Fibroblast of the aortic adventitia (primary cell): ENCODE measurements around the gene FCHSD2. TPM values are rescaled to one million over a fixed set of nuclear protein-coding genes. Genes with fewer than 3 reads are reported as not detected.
A peak's percentile ranks its signal among the peaks of the same experiment; 100 is the strongest.
"Not testable (repeated sequence)": the region's sequence is repeated elsewhere in the genome, so short reads cannot be mapped to it uniquely, and the experiment has no call there.

ENCODE experiments used
- DNase-seq: peaks from one replicate; pipeline ENCODE4 v3.0.0-alpha.2; 2010; ENCODE audit warnings: low read depth
- H3K4me3 ChIP-seq: 2 replicates; pipeline ENCODE4 v1.5.1; 2011; ENCODE audit warnings: low read depth, mild to moderate bottlenecking, control low read depth, low read length, moderate library complexity
- total RNA-seq: library from RNA; depleted of rRNA; stranded (reverse); fragments of >200 nt; gene quantifications from 2 replicates; pipeline ENCODE4 v1.2.3, GENCODE V29; 2012; ENCODE audit warnings: low replicate concordance
- TF ChIP-seq, protein P1 (sequence below): IDR thresholded peaks from 2 replicates; pipeline ENCODE4 v1.5.1; 2011; ENCODE audit warnings: mild to moderate bottlenecking, low read length, control low read depth, inconsistent platforms; ENCODE audit not compliant: insufficient read depth

FCHSD2 gene
- total RNA-seq, 1 donor = 11.3 TPM

GRCh38 chr11:72814286-72815109 lies 327.6 kb downstream of the FCHSD2 start, which contains the start of gene ATG16L2:
Gene ATG16L2 (plus strand): TSS chr11:72814411. CDS start chr11:72814446, 35 bp downstream.
- peak within 1 kb of the TSS; percentile 90 for H3K4me3 ChIP-seq
- TF ChIP-seq, protein P1, sequence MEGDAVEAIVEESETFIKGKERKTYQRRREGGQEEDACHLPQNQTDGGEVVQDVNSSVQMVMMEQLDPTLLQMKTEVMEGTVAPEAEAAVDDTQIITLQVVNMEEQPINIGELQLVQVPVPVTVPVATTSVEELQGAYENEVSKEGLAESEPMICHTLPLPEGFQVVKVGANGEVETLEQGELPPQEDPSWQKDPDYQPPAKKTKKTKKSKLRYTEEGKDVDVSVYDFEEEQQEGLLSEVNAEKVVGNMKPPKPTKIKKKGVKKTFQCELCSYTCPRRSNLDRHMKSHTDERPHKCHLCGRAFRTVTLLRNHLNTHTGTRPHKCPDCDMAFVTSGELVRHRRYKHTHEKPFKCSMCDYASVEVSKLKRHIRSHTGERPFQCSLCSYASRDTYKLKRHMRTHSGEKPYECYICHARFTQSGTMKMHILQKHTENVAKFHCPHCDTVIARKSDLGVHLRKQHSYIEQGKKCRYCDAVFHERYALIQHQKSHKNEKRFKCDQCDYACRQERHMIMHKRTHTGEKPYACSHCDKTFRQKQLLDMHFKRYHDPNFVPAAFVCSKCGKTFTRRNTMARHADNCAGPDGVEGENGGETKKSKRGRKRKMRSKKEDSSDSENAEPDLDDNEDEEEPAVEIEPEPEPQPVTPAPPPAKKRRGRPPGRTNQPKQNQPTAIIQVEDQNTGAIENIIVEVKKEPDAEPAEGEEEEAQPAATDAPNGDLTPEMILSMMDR = peak; percentile 13
- peak; percentile 78 for DNase-seq

DNA sequence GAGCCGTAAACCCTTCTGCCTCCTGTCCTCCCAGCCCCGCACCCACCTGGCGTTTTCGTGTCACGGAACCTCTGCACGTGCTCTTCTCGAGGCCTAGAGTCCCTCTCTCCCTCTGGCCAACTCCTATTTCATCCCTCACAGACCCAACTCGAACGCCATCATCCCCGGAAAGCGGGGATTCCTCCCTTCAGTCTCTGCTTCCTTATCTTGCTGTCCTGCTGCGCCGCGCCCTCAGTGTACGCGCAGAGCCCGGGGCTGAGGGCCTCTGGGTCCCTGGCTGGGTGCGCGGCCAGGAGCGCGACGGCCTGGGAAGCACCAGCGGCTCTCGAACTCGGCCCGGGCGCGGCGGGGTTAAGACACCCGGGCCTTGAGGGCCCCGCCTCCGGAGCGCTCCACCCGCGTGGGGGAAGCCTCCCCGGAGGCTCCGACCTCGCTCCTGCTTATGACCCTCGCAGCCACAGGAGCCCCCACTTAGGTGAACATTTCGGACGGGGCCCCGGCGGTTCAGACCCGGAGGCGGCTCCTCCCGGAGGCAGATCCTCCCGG lies 328.3 kb downstream of the FCHSD2 start:
- TF ChIP-seq, protein P1 = no peak
- DNase-seq = no peak
- peak overlapping the region; percentile 74 for H3K4me3 ChIP-seq

DNA sequence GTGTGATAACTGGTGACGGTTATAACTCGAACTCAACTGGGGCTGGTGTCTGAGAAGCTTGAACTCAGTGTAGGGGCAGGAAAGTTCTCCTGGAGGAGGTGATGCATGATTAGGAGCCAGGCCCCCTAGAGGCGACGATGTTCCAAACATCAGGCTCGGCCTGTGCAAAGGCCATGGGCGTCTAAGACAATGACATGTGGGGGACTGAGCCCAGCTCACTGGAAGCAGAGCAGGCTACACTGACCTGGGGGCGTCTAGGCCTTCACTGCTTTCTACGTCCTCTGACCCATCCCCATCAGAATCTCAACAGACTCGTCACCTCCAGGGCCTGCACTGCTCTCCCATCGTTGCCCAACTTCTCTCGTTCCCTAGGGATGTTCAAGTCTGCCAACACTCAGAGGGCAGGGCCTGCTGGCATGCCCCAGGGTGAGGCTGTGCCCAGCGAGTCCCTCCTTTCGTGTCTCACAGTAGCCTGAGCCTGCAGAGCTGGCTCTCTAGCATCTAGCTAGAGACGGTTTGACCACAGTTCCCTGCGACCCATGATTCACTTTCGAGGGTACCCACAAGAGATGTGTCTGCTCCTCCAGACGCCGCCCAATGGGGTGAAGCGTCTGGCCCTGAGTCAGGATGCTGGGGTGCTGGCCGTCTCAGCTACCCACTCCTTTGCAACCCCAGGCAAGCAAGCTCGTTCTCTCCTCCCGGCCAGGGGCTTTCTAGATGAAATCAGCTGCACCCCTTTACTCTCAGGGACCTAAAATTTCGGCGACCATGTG lies 329.0 kb downstream of the FCHSD2 start:
- TF ChIP-seq, protein P1 = peak; percentile 68
- DNase-seq = peak; percentile 61
- H3K4me3 ChIP-seq = peak overlapping the region; percentile 74

GRCh38 chr11:72812604-72812966 lies 329.5 kb downstream of the FCHSD2 start:
- peak overlapping the region; percentile 74 for H3K4me3 ChIP-seq
- TF ChIP-seq, protein P1 = no peak
- no peak for DNase-seq

DNA sequence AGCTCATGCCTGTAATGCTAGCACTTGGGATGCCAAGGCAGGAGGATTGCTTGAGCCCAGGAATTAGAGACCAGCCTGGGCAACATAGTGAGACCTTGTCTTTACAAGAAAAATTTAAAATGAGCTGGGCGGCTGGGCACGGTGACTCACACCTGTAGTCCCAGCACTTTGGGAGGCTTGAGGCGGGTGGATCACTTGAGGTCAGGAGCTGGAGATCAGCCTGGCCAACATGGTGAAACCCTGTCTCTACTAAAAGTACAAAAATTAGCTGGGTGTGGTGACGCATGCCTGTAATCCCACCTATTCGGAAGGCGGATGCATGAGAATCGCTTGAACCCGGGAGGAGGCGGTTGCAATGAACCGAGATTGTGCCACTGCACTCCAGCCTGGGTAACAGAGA lies 330.4 kb downstream of the FCHSD2 start:
- not testable (repeated sequence) for DNase-seq, H3K4me3 ChIP-seq

- TF ChIP-seq, protein P1 = no peak
- DNase-seq = peak; percentile 22
- H3K4me3 ChIP-seq = no peak overlapping the region
These were observed 333.8 kb downstream of the FCHSD2 start for GRCh38 chr11:72808331-72808798.

- no peak overlapping the region for H3K4me3 ChIP-seq
- TF ChIP-seq, protein P1 = no peak
- DNase-seq = no peak
These were observed 334.3 kb downstream of the FCHSD2 start for GRCh38 chr11:72807792-72808191.
